HUES6 (cell line): ENCODE results near the gene DNMT3B.

Experiments
- H3K27ac ChIP-seq: 2 replicates; pipeline ENCODE4 v1.7.0; 2013; ENCODE audit warnings: low read depth, mild to moderate bottlenecking, low read length, inconsistent platforms
- H3K27me3 ChIP-seq: 2 replicates; pipeline ENCODE4 v1.6.1; 2013; ENCODE audit warnings: low read length; ENCODE audit not compliant: control insufficient read depth, insufficient read depth
- H3K36me3 ChIP-seq: 2 replicates; pipeline ENCODE4 v1.6.1; 2013; ENCODE audit warnings: low read length; ENCODE audit not compliant: control insufficient read depth, insufficient read depth
- H3K4me1 ChIP-seq: 2 replicates; pipeline ENCODE4 v1.6.1; 2013; ENCODE audit warnings: low read length; ENCODE audit not compliant: control insufficient read depth, insufficient read depth
- H3K4me3 ChIP-seq: 2 replicates; pipeline ENCODE4 v1.5.1; 2013; ENCODE audit warnings: low read depth, low read length
- H3K9ac ChIP-seq: one replicate; pipeline ENCODE4 v1.6.1; 2013; ENCODE audit warnings: mild to moderate bottlenecking, low read length
- H3K9me3 ChIP-seq: 2 replicates; pipeline ENCODE4 v1.6.1; 2013; ENCODE audit warnings: low read depth, low read length; ENCODE audit not compliant: control insufficient read depth, insufficient read depth

The DNMT3B gene

GRCh38 chr20:32807706-32808105 lies 45.5 kb downstream of the DNMT3B start:
- no peak overlapping the region for H3K27ac ChIP-seq
- no peak overlapping the region for H3K4me3 ChIP-seq
- no peaks in the 10 kb centered on the region for H3K9me3 ChIP-seq
- H3K4me1 ChIP-seq = peaks cover 45% of the 10 kb centered on the region
- H3K9ac ChIP-seq = no peak overlapping the region
- H3K36me3 ChIP-seq = peaks cover 79% of the 10 kb centered on the region
- H3K27me3 ChIP-seq = no peaks in the 10 kb centered on the region

GRCh38 chr20:32808438-32808837 lies 46.3 kb downstream of the DNMT3B start:
- H3K9me3 ChIP-seq = no peaks in the 10 kb centered on the region
- H3K4me1 ChIP-seq = peaks cover 45% of the 10 kb centered on the region
- no peaks in the 10 kb centered on the region for H3K27me3 ChIP-seq
- H3K27ac ChIP-seq = no peak overlapping the region
- H3K4me3 ChIP-seq = no peak overlapping the region
- H3K9ac ChIP-seq = no peak overlapping the region
- H3K36me3 ChIP-seq = peaks cover 72% of the 10 kb centered on the region

- Histone ChIP-seq H3K36me3 (peaks cover 57% of the 10 kb centered on the region), H3K9me3 (no peaks in the 10 kb centered on the region), H3K4me3 (no peak overlapping the region), H3K27me3 (no peaks in the 10 kb centered on the region), H3K4me1 (peaks cover 32% of the 10 kb centered on the region), H3K27ac (no peak overlapping the region), H3K9ac (no peak overlapping the region)
These were observed 47.7 kb downstream of the DNMT3B start for GRCh38 chr20:32809907-32810306.

- Histone ChIP-seq H3K4me1 (peaks cover 22% of the 10 kb centered on the region), H3K4me3 (no peak overlapping the region), H3K9ac (no peak overlapping the region), H3K9me3 (no peaks in the 10 kb centered on the region), H3K36me3 (peaks cover 47% of the 10 kb centered on the region), H3K27me3 (no peaks in the 10 kb centered on the region), H3K27ac (no peak overlapping the region)
These were observed 48.8 kb downstream of the DNMT3B start for GRCh38 chr20:32810941-32811340.

GRCh38 chr20:32811886-32812285 lies 49.7 kb downstream of the DNMT3B start:
- no peaks in the 10 kb centered on the region for H3K9me3 ChIP-seq
- peaks cover 12% of the 10 kb centered on the region for H3K4me1 ChIP-seq
- H3K4me3 ChIP-seq = no peak overlapping the region
- H3K27me3 ChIP-seq = no peaks in the 10 kb centered on the region
- peaks cover 37% of the 10 kb centered on the region for H3K36me3 ChIP-seq
- no peak overlapping the region for H3K27ac ChIP-seq
- no peak overlapping the region for H3K9ac ChIP-seq

GRCh38 chr20:32819992-32820697 lies 58.0 kb downstream of the DNMT3B start:
- peaks cover 24% of the 10 kb centered on the region for H3K4me1 ChIP-seq
- H3K9me3 ChIP-seq = no peaks in the 10 kb centered on the region
- peak overlapping the region; percentile 39; the same call in 1 of the 2 replicates for H3K27ac ChIP-seq
- H3K27me3 ChIP-seq = no peaks in the 10 kb centered on the region
- H3K36me3 ChIP-seq = no peaks in the 10 kb centered on the region
- H3K4me3 ChIP-seq = peak overlapping the region; percentile 94
- H3K9ac ChIP-seq = peak overlapping the region; percentile 89

- Histone ChIP-seq H3K27me3 (no peaks in the 10 kb centered on the region), H3K36me3 (peaks cover 2% of the 10 kb centered on the region; the same call in 1 of the 2 replicates), H3K9me3 (no peaks in the 10 kb centered on the region), H3K4me3 (peak overlapping the region; percentile 94), H3K27ac (peak overlapping the region; percentile 39; the same call in 1 of the 2 replicates), H3K9ac (peak overlapping the region; percentile 89), H3K4me1 (peaks cover 24% of the 10 kb centered on the region)
These were observed 58.7 kb downstream of the DNMT3B start for GRCh38 chr20:32820698-32821377.

GRCh38 chr20:32822225-32822624 lies 60.0 kb downstream of the DNMT3B start:
- H3K27ac ChIP-seq = no peak overlapping the region
- peaks cover 11% of the 10 kb centered on the region for H3K36me3 ChIP-seq
- H3K9me3 ChIP-seq = no peaks in the 10 kb centered on the region
- H3K4me1 ChIP-seq = peaks cover 24% of the 10 kb centered on the region
- no peaks in the 10 kb centered on the region for H3K27me3 ChIP-seq
- H3K9ac ChIP-seq = no peak overlapping the region
- H3K4me3 ChIP-seq = no peak overlapping the region

- Histone ChIP-seq H3K27ac (no peak overlapping the region), H3K4me1 (peaks cover 24% of the 10 kb centered on the region), H3K36me3 (peaks cover 19% of the 10 kb centered on the region), H3K27me3 (no peaks in the 10 kb centered on the region), H3K9ac (no peak overlapping the region), H3K9me3 (no peaks in the 10 kb centered on the region), H3K4me3 (no peak overlapping the region)
These were observed 60.9 kb downstream of the DNMT3B start for GRCh38 chr20:32823078-32823477.

GRCh38 chr20:32823737-32824588 lies 61.8 kb downstream of the DNMT3B start:
- Histone ChIP-seq H3K36me3 (peaks cover 28% of the 10 kb centered on the region), H3K9ac (no peak overlapping the region), H3K9me3 (no peaks in the 10 kb centered on the region), H3K4me3 (no peak overlapping the region), H3K4me1 (peaks cover 24% of the 10 kb centered on the region), H3K27ac (no peak overlapping the region), H3K27me3 (no peaks in the 10 kb centered on the region)
